HepG2 (cell line): ENCODE measurements around the gene DNMT3L. TPM values are rescaled to one million over a fixed set of nuclear protein-coding genes. Genes with fewer than 3 reads are reported as not detected.

ENCODE experiments used
- ELF4 ChIP-seq: sonication (generic); formaldehyde crosslinking; IDR thresholded peaks from 2 replicates; pipeline ENCODE4 v1.5.0; 2020; ENCODE audit warnings: missing genetic modification reagents, mild to moderate bottlenecking, moderate library complexity, borderline replicate concordance
- IKZF1 ChIP-seq: fragments of 450-650 bp; IDR thresholded peaks from 2 replicates; pipeline ENCODE4 v1.7.1; 2016
- MEIS2 ChIP-seq: sonication (generic); formaldehyde crosslinking; IDR thresholded peaks from 2 replicates; pipeline ENCODE4 v1.9.0; 2021; ENCODE audit warnings: mild to moderate bottlenecking, missing genetic modification reagents
- MXD4 ChIP-seq: IDR thresholded peaks from 2 replicates; pipeline ENCODE4 v1.6.1; 2016; ENCODE audit warnings: mild to moderate bottlenecking, missing biosample characterization, missing genetic modification reagents
- NCOA2 ChIP-seq: sonication (generic); formaldehyde crosslinking; IDR thresholded peaks from 2 replicates; pipeline ENCODE4 v1.8.0; 2022; ENCODE audit warnings: inconsistent platforms
- NFKB2 ChIP-seq: sonication (generic); formaldehyde crosslinking; IDR thresholded peaks from 2 replicates; pipeline ENCODE4 v1.4.0; 2020; ENCODE audit warnings: missing genetic modification reagents, borderline replicate concordance
- NFYC ChIP-seq: IDR thresholded peaks from 2 replicates; pipeline ENCODE4 v1.6.1; 2016; ENCODE audit warnings: missing genetic modification reagents, missing compliant biosample characterization
- NR1H2 ChIP-seq: sonication (generic); formaldehyde crosslinking; IDR thresholded peaks from 2 replicates; pipeline ENCODE4 v1.8.1; 2022; ENCODE audit warnings: low read depth, missing genetic modification reagents, borderline replicate concordance
- PCBP1 ChIP-seq: fragments of 200-400 bp; formaldehyde crosslinking; IDR thresholded peaks from 2 replicates; pipeline ENCODE4 v1.6.1; 2017; ENCODE audit warnings: mild to moderate bottlenecking, low read depth, low read length, borderline replicate concordance
- PHB2 ChIP-seq: fragments of 450-650 bp; IDR thresholded peaks from 2 replicates; pipeline ENCODE4 v1.6.1; 2018; ENCODE audit not compliant: partially characterized antibody
- RBM39 ChIP-seq: fragments of 200-400 bp; formaldehyde crosslinking; IDR thresholded peaks from one replicate; pipeline ENCODE4 v1.6.1; 2018; ENCODE audit warnings: antibody characterized with exemption, mild to moderate bottlenecking, low read depth, low read length; ENCODE audit not compliant: poor library complexity, severe bottlenecking
- RFX5 ChIP-seq: IDR thresholded peaks from 2 replicates; pipeline ENCODE4 v1.6.1; 2011; ENCODE audit warnings: low read depth, low read length, improper control_type of control experiment
- ZBTB34 ChIP-seq: sonication (generic); formaldehyde crosslinking; IDR thresholded peaks from 2 replicates; pipeline ENCODE4 v1.8.0; 2022; ENCODE audit warnings: mild to moderate bottlenecking, missing genetic modification reagents
- ZBTB7A ChIP-seq: sonication (generic); formaldehyde crosslinking; IDR thresholded peaks from 2 replicates; pipeline ENCODE4 v1.8.0; 2022; ENCODE audit warnings: mild to moderate bottlenecking, missing genetic modification reagents
- ZFAT ChIP-seq: sonication (generic); formaldehyde crosslinking; conservative IDR thresholded peaks from 2 replicates; pipeline ENCODE4 v1.8.1; 2023; ENCODE audit warnings: missing genetic modification reagents, inconsistent platforms
- ZFP91 ChIP-seq: sonication (generic); formaldehyde crosslinking; IDR thresholded peaks from 2 replicates; pipeline ENCODE4 v1.9.0; 2022; ENCODE audit warnings: missing genetic modification reagents, mild to moderate bottlenecking, borderline replicate concordance
- ZNF230 ChIP-seq: sonication (generic); formaldehyde crosslinking; IDR thresholded peaks from 2 replicates; pipeline ENCODE4 v1.4.0; 2020; ENCODE audit warnings: mild to moderate bottlenecking, missing genetic modification reagents
- ZNF44 ChIP-seq: sonication (generic); formaldehyde crosslinking; IDR thresholded peaks from 2 replicates; pipeline ENCODE4 v1.5.1; 2020; ENCODE audit warnings: mild to moderate bottlenecking, missing genetic modification reagents
- ZNF552 ChIP-seq: sonication (generic); formaldehyde crosslinking; IDR thresholded peaks from 2 replicates; pipeline ENCODE4 v1.9.0; 2022; ENCODE audit warnings: missing genetic modification reagents, mild to moderate bottlenecking, borderline replicate concordance
- ZNF597 ChIP-seq: sonication (generic); formaldehyde crosslinking; IDR thresholded peaks from 2 replicates; pipeline ENCODE4 v1.5.0; 2020; ENCODE audit warnings: missing genetic modification reagents
- polyA plus RNA-seq, 8 experiments: library from polyadenylated mRNA; depleted of rRNA in 3 of 8; stranded (reverse) in 7 of 8; unstranded in 1 of 8; fragments of >200 nt; fragmentation: Illumina TruSeq in 4 of 8; extraction: Trizol in 4 of 8; gene quantifications; 2 replicates each; pipeline versions ENCODE4 v1.2.1 to v1.2.3, GENCODE V29; 2011 to 2016; ENCODE audit warnings: low read depth in 4 of 8, missing spikeins in 1 of 8, mixed read lengths in 1 of 8; ENCODE audit not compliant: insufficient read depth in 1 of 8
- total RNA-seq, 5 experiments: library from RNA; depleted of rRNA; stranded (reverse); fragments of >200 nt; fragmentation: Illumina TruSeq; extraction: Trizol; gene quantifications; 2 replicates each; pipeline ENCODE4 v1.2.3, GENCODE V29; 2016; ENCODE audit warnings: low read depth in 1 of 5
- TF ChIP-seq, protein P1 (sequence below): sonication (generic); formaldehyde crosslinking; IDR thresholded peaks from 2 replicates; pipeline ENCODE4 v1.5.0; 2020; ENCODE audit warnings: mild to moderate bottlenecking, missing genetic modification reagents
- TF ChIP-seq, protein P2 (sequence below): sonication (generic); formaldehyde crosslinking; IDR thresholded peaks from 2 replicates; pipeline ENCODE4 v1.4.0; 2020; ENCODE audit warnings: mild to moderate bottlenecking, missing genetic modification reagents

DNMT3L gene
- total and polyA plus RNA-seq, 2 of the 13 experiments (the other 11 are each of a cell fraction or from before 2014, with no cell fraction given) = 0.75 to 1.7 TPM

GRCh38 chr21:44304011-44304616, 42.4 kb upstream of the DNMT3L start (continued):
- TF ChIP-seq, protein P1, sequence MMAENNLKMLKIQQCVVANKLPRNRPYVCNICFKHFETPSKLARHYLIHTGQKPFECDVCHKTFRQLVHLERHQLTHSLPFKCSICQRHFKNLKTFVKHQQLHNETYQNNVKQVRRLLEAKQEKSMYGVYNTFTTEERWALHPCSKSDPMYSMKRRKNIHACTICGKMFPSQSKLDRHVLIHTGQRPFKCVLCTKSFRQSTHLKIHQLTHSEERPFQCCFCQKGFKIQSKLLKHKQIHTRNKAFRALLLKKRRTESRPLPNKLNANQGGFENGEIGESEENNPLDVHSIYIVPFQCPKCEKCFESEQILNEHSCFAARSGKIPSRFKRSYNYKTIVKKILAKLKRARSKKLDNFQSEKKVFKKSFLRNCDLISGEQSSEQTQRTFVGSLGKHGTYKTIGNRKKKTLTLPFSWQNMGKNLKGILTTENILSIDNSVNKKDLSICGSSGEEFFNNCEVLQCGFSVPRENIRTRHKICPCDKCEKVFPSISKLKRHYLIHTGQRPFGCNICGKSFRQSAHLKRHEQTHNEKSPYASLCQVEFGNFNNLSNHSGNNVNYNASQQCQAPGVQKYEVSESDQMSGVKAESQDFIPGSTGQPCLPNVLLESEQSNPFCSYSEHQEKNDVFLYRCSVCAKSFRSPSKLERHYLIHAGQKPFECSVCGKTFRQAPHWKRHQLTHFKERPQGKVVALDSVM (CRISPR knock-in tag) = no peak
- TF ChIP-seq, protein P2, sequence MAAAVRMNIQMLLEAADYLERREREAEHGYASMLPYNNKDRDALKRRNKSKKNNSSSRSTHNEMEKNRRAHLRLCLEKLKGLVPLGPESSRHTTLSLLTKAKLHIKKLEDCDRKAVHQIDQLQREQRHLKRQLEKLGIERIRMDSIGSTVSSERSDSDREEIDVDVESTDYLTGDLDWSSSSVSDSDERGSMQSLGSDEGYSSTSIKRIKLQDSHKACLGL = 0 out of 2 replicates have a peak, but pooled peaks have one; percentile 31
- TF ChIP-seq ZNF44 (no peak), ZBTB34 (CRISPR knock-in tag) (no peak), ZNF552 (no peak), NFKB2 (CRISPR knock-in tag) (no peak), ZNF230 (no peak), ZFP91 (CRISPR knock-in tag) (no peak), MXD4 (no peak), NFYC (CRISPR knock-in tag) (no peak), ZFAT (no peak), PHB2 (no peak), RFX5 (no peak), IKZF1 (no peak), PCBP1 (no peak), ELF4 (CRISPR knock-in tag) (no peak), NR1H2 (CRISPR knock-in tag) (no peak), NCOA2 (CRISPR knock-in tag) (no peak), ZBTB7A (CRISPR knock-in tag) (0 out of 2 replicates have a peak, but pooled peaks have one; percentile 65), MEIS2 (CRISPR knock-in tag) (no peak), ZNF597 (CRISPR knock-in tag) (no peak), RBM39 (no peak)
